ENCODE data around the gene ATP6V1F.
"Not testable (repeated sequence)": the region's sequence is repeated elsewhere in the genome, so short reads cannot be mapped to it uniquely, and the experiment has no call there.

Gene ATP6V1F

DNA sequence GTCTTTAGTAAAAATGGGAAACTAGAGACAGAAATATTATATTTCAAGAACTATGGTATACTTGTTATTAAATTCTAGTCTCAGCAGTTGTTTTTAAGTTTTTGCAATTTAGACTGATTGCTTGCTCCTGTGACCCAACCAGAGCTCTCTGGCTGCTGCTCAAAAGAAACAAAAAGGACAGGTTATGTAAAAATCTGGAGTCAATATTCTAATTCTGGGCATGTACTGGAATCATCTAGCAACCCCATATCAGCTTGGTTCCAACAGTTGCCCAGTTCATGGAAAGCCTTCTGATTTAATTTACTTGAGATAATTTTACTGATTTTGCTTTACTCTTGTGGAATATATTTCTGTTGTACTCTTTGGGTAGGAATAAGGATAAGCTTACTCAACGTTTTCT lies 37.6 kb downstream of the ATP6V1F start:
- DNase-seq (ENCODE audit: low read depth): no peak

DNA sequence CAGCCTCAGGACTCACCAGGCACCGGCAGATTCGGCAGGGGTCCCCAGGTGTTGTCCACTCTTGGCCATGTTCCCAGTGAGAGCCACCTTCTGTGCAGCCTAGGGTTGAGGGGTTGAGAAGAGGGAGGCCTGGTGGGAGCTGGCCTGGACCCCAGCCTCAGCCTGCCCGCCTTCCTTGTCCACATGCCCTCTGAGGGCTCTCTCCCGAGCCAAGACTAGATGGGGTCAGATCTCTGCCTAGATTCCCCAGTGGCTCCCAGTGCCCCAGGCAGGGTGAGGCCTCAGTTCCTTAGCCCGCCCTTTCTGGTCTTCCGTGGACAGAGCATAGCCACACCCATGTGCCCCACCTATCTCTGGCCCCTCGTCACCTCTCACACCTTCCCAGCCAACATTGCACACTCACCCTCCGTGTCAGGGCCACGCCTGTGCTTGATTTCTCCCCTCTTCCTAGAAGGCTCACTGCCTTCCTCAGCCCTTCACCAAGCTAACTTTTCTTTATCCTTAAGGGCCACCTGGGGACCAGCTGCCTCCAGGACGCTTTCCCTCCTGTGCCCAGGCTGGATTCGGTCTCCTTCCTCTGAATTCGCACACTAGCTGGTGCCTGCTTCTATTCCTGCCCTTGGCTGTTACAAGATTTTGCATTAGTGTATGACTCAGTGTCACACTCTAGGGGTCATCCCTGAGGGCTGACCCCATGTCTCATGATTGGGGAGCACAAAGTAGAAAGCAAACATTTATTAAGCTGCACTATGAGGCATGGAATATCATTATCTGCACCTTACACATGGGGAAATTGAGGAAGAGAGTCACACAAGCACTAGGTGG lies 40.3 kb downstream of the ATP6V1F start:
- DNase-seq (ENCODE audit: low read depth): no peak

DNA sequence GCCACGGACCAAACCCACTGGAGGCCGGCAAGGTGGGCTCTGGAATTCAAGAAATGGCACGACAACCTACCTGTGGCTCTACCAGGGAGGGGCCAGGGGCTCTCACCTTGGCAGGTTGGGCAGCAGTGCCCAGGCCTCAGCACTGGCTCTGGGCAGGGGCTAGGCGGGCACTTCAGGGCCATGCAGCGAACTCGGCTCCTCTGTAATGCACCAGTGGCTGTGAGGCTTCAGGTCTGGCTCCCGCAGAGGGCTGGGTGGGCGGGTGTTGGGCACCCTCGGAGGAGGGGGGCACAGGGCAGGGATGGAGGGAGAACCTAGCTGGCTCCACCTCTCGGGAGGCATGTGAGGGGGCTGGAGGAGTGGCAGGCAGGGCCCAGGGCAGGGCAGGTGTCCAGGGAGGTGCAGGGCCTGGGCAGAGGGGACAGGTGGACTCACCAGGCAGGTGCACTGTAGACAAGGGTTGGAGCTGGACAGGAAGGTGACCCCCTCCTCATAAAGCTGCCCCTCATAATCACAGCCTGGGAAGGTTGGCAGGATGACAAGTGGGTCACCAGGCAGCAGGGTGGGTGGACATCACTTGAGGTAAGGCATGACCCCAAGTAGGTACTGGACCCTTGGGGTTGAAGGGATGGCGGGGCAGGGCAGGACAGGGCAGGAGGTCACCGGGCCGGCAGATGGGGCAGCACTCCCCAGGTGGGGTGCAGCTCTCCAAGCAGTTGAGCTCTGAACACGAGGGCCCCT lies 41.1 kb downstream of the ATP6V1F start:
- no peak for DNase-seq (ENCODE audit: low read depth)

DNA sequence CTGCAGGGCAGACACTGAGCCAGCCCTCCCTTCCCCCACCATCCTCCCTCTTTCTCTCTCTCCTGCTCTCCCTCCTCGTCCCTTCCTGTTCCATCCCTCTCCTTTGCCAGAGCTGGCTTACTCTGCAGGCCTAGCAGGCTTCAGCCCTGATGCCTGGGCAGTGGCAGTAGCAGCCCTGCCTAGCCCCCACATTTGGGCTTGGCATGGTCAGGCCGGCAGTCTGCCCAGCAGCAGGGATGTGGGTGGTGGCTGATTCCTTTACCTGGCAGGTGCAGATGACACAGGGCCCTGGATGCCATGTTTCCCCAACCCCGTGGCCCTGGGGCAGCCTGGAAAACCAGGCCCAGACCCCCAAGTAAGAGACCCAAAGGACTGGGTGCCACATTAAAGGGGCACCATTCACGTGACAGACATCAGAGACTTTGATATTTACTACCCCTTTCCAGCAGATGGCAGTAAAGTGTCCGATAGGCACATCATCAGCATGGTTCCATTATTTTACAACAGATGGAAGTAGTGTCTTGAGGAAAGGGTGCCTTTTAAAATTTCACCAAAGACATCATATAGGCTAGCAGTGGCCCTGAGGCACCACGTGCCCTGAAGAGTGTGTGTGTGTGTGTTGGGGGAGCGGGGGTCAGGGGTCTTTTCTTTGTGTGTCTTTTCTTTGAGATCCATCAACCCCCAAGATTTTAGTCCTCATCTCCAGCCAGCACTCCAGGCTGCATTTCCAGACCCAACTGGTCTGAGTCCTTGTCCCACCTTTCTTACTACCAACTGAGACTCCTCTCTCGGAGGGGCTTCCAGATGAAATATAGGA lies 41.9 kb downstream of the ATP6V1F start:
- no peak for DNase-seq (ENCODE audit: low read depth)

DNA sequence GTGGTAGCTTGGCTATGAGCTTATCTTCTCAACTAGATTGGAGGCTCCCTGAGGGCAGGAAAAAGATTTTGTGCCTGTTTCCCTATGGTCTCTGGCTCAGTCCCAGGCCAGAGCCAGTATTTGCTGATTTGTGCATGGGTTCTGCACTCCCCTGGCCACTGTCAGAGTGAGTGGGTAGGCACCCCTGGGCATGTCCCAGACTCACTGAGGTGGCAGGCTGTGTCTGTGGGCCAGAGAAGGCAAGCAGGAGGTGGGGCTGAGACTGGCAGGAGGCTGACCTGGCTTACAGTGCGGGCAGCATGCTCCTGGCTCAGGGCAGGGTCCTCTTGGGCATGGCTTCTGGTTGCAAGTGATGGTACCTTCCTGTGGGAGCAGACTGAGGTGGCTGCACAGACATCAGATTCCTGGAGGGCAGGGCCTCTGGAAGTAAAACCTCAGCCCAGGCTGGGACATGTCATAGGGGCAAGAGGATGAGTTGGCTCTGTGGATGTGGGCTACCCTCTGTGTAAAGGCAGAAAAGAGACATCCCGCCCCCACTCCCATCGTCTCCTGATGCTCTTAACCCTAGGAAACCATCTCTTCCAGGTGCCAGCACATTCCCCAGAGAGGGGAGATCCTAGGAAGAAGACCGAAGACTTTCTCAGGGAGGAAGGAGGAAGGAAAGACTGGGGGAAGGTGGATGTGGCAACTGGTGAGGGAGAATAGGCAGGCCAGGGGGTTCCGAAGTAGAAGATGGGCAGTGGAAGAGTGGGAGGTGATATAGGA lies 43.5 kb downstream of the ATP6V1F start:
- DNase-seq (ENCODE audit: low read depth): no peak

DNA sequence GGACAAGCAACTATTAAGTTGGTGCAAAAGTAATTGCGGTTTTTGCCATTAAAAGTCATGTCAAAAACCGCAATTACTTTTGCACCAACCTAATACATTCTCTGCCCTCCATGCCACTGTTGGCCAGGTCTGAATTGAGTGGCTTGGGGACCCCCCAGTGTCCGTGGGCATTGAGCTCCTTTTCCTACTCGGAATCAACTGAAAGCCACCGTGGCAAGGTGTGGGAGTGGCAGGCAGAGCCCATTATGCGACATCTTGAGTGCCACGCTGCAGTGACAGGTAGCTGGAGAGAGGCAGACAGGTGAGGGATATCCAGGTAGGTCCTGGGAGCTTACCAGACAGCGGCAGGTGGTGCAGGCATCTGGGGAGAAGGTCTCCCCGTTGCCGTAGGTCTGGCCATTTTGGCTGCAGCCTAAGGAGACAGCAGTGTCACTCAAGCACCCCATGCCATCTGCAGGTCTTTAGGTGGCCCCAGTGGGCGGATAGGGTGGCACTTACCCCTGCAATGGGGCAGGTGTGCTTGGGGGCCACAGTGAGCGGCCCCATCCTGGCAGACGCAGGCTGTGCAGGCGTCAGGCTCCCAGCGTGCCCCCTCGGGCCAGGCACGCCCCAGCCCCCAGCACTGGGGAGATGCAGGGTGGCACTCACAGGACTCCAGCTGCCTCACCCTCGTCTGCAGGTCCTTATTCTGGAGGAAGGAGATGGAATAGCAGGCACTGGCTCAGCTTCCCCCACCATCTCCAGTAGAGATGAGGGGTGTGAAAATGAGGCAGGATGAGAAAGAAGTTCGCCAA lies 44.3 kb downstream of the ATP6V1F start:
- DNase-seq (ENCODE audit: low read depth): no peak

DNA sequence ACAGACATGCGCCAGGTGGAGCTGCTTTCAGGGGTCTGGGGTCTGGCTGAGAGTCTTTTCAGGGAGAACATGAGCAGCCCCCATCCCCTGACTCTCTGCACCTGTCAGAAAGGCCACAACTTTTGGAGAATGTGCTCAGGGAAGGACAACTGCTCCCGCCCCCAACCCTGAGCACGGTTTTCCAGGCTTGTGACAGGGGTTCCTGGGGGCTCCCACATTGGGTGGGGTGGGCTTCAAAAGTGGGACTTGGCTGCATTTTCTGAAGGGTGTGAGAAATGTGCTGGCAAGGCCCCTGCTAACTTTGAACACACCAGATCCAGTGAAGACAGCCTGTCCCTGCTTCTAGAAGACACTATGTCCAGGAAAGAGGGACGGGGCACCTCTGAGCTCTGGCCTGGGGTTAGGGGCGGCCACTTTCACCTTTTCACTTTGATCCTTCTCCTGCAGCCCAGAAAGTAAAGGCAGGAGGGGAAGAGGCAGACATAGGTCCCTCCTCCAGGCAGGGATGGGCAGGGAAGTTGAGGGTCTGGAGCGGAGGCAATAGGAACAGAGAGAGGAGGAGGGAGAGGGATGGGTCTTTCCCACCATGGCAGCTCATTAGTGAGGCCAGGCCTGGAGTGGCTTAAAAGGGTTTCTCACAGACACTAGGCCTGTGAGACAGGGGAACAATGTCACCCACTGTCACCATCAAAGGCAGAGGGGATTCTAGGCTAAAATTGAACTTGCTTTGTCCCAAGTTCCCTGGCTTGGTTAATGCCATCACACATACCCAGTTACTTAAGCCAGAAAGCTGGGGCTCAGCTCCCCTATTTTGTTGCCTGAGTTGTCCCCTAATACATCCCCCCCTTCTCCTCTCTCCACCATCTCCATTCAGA lies 46.3 kb downstream of the ATP6V1F start:
- no peak for DNase-seq (ENCODE audit: low read depth)

DNA sequence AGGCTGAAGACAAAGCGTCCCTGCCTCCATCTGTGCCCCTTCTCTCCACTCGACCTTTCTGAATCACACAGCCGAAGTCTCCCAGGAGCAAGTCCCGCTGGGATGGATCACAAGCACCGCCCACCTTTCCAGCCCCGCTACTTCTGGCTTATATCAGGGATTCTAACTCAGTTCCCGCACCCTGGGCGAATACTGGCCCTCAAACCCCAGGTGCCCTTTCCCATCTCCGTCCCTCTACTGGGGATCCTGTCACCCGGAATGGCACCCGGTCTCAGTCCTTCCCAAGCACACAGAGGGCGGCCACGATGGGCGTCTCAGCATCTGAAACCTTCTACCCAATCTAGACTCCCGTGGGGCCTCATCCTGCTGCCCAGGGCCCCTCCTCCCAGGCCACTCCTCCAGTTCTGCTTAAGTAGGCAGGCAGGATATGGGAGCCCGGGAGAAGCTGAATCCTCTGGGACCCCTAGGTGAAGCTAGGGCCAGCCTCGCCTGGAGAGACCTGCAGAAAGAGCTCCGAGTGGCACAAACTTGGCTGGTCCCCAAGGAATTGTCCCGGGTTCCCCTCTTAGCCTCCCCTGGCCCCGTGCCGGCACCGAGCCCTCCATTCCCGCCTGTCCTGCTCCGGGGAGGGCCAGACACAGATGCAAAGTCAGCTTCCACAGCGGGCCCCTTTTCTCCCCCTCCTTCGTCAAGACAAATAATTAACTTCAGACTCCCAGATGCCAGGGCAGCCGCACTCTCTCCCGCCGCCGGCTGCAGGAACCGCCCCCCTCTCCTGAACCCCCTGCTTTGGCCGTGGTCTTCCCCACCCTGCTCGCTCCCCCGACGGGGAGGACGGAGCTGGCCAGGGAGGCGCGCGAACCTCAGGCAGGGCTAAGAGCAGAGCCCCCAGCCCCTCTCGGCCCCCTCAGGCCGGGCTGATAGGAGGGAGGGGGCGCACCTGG lies 47.2 kb downstream of the ATP6V1F start:
- no peak for DNase-seq (ENCODE audit: low read depth)

DNA sequence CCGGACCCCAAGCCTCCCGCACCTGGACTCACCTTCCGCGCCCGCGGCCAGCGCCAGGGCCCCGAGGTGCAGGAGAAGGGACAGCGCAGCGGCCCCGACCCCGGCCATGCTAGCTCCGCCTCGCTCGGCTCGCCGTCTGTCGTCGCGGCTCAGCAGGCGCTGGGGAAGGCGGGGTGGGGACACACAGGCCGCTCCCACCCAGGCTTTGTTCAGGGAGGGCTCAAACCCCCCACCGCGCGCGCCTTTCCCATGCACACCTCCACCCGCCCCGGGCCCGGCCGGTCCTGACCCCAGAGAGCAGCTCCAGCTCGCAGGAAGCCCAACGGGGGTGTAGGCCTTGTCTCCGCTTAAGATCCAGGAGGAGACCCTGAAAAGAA lies 47.9 kb downstream of the ATP6V1F start, which contains the start of gene KCP:
Gene KCP, minus strand, starts transcription at position 141 of the 377 bp plus-strand sequence. Its CDS starts 33 bp downstream, at position 108.
- DNase-seq (ENCODE audit: low read depth): no peak

DNA sequence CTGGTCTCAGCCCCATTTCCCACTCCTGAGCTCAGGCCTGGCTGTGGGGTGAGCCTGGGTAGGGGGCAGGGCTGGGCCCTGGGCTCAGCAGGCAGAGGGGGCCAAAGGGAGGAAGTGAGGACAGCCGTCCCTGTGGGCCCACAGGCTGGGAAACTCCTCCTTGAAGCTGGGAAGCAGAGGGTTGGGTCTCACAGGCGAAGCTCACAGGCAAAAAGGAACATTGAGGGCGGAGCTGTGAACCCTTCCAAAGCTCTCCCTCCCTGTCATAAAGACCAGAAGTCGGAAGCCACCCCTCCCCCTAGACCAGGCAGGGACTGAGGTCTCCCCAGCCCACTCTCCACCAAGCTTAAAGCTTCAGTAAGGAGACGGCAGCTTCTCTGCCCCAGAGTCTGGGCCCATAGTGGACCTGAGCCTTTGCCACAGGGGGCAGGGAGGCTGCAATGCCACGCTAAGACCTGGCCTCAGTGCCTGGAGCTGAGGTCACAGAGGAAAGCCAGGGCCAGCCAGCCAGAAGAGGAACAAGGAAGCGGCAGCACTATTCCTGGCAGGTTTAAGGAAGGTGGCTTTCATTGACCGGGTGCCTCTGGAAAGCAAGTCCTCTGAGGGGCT lies 48.9 kb downstream of the ATP6V1F start:
- no peak for DNase-seq (ENCODE audit: low read depth)

DNA sequence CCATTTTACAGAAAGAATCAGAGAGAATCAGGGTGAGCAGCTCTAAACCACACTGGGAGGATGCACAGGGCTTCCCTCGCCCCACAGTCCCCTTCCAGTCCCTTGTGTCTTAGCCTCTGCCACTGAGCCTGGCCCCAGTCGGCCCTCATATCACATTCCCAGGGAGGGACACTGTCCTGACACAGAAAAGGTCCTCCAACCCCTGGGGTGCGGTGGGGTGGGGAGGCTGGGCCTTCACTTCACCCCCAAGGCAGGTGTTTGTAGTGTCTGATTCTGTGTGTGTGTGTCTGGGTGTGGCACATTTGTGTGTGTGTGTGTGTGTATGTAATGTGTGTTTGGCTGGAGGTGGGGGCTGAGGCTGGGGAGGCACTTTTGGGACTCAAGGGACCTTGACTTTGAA lies 49.6 kb downstream of the ATP6V1F start:
- no peak for DNase-seq (ENCODE audit: low read depth)

DNA sequence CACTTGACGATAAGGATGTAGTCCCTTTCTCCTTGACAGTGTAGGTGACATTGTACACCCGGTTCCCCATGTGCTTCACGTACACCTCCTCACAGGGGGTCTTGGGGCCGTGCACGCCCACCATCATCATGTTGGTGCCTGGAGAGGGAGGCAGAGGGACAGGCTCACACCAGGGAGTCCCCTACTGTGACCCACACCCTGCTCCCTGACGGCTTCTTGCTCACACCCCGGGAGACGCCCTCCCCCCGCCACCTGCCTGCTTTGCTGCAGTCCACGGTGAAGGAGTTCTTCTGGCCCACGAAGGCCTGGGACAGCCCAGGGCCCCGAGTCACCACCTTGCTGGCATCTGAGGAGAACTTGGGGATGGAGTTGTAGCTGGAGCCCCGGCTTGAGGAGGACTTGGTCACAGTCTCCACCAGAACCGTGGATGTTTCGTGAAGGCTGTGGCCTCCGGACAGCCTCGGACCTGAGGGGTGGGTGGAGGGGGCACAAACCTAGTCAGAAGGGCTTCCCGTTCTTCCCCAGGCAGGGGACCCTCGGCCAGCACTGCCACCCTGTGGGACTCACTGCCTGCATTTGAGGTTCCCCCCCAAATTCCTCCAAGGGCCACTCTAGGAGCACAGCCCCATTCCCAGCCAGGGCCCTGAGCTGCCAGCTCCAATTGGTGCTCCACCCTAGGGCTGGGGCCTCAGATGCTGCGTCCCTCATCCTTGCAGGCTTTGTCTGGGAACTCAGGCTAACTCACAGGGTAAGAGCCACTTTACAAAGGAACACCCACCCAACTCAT lies 50.2 kb downstream of the ATP6V1F start:
- DNase-seq (ENCODE audit: low read depth): not testable (repeated sequence)

DNA sequence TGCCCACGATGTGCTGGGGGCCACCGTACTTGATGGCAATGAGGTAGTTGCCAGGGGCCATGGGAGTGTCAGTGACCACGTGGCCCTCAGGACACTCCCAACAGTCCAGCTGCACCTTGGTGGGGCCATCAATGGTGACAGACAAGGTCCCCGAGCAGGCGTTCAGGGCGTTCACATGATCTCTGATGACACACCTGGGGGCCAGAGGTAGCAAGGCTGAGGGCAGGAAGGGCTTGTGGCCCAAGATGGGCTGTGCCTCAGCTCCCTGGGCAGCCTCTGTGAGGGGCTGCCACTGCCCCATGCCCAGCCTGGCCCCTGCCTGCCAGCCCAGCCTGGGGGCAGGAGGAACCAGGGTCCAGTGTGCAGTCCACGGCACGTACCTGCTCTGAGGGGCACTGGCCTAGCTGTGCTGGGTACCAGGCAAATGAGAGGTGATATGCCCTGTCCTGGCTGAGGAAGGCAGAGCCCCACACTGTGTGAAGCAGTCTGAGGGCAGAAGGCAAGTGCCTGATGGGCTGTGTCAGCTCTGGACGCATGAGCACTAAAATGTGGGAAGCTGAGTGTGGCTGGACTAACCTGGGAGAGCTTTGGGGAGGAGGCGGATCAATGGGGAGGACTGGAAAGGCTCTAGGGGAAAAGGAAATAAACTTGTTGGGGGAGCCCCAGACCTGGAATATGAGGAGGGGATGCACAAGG lies 51.4 kb downstream of the ATP6V1F start:
- DNase-seq (ENCODE audit: low read depth): no peak

DNA sequence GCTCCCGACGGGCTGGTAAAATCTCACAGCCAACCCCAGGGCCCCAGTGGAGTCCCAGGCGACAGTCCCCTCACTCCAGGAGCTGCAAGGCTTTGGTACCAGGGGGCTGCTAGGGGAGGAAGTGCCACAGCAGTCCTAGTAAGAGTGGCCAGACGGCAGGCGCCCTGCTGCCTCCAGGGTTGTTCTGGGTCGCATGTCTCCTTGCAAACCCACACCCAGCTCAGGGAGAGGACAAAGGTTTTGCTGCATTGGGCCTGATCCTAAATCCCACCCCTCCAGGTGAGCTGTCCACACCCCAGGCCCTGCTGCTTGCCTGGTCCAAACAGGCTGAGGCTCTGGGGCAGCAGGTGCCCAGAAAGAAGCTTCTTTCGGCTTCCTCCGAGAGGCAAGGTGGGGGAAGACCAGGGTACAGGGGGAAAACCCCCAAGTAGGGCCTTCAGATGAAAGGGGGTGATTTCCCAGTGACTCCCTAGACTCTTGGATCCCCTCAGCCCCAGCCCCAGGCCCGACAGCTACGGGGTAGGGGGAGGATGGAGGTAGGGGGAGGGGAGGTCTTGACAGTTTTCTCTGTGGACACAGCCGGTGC lies 52.0 kb downstream of the ATP6V1F start:
- no peak for DNase-seq (ENCODE audit: low read depth)

DNA sequence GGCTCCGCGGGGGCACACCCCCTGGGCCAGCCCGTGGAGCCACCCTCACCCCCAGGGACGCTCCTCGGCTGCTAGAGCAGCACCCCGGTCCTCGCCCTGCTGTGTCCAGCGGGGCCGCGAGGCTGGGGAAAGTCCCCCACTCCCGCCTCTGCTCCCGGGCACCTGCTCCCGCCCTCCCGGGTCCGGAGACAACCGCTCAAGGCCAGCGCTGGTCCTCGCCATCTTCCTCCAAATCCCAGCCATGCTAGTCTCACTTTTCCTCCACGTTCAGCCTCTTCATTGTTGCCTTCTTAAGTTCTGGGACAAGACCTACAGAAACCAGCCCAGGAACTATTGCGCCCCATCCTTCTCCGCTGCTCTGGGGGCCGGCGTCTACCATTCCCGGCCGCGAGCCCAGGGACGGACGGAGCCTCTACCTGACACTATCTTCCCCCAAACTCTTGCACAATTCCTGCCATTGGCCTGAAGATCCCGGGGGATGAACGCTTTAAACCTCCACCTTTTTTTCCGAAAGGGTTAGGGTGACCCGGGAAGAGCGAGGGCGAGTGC lies 52.7 kb downstream of the ATP6V1F start:
- DNase-seq (ENCODE audit: low read depth): no peak

All from T follicular helper cell (primary cell).